Activated naive CD8-positive, alpha-beta T cell treated with anti-CD3 and anti-CD28 coated beads, Interleukin-2, amount 50 U/mL, for 16 hours (primary cell): ENCODE data around the gene CPPED1.
"Not testable (repeated sequence)": the region's sequence is repeated elsewhere in the genome, so short reads cannot be mapped to it uniquely, and the experiment has no call there.

Experiments used
- DNase-seq: peaks from one replicate; pipeline ENCODE4 v3.0.0-alpha.2; 2020; ENCODE audit warnings: low read depth, low spot score

CPPED1 gene

GRCh38 chr16:12803203-12804093 is at the start of gene CPPED1:
TSS of gene CPPED1 (minus strand) at chr16:12803887. CDS start at chr16:12803776, 111 bp downstream.
- DNase-seq: peak; percentile 80

- DNase-seq: no peak
Observed at GRCh38 chr16:12850186-12850585, 46.5 kb upstream of the CPPED1 start.

GRCh38 chr16:12846592-12846991 is 42.9 kb upstream of the CPPED1 start:
- no peak for DNase-seq

- DNase-seq: no peak
Observed at GRCh38 chr16:12845282-12845681, 41.6 kb upstream of the CPPED1 start.

GRCh38 chr16:12837756-12838155 is 34.1 kb upstream of the CPPED1 start:
- no peak for DNase-seq

- no peak for DNase-seq
Observed at GRCh38 chr16:12837291-12837690, 33.6 kb upstream of the CPPED1 start.

GRCh38 chr16:12833926-12834325 is 30.2 kb upstream of the CPPED1 start:
- no peak for DNase-seq

GRCh38 chr16:12829096-12829888 is 25.6 kb upstream of the CPPED1 start:
- DNase-seq: no peak

- no peak for DNase-seq
Observed at GRCh38 chr16:12828206-12828605, 24.5 kb upstream of the CPPED1 start.

GRCh38 chr16:12826559-12826958 is 22.9 kb upstream of the CPPED1 start:
- no peak for DNase-seq

- DNase-seq: peak; percentile 58
Observed at GRCh38 chr16:12819126-12820117, 15.7 kb upstream of the CPPED1 start.

GRCh38 chr16:12818326-12818725 is 14.6 kb upstream of the CPPED1 start:
- DNase-seq: no peak

GRCh38 chr16:12816791-12817214 is 13.1 kb upstream of the CPPED1 start:
- DNase-seq: not testable (repeated sequence)

GRCh38 chr16:12815361-12815760 is 11.7 kb upstream of the CPPED1 start:
- no peak for DNase-seq

GRCh38 chr16:12813734-12814133 is 10.0 kb upstream of the CPPED1 start:
- not testable (repeated sequence) for DNase-seq

- DNase-seq: not testable (repeated sequence)
Observed at GRCh38 chr16:12813321-12813720, 9.6 kb upstream of the CPPED1 start.

- no peak for DNase-seq
Observed at GRCh38 chr16:12811441-12812383, 8.0 kb upstream of the CPPED1 start.

- no peak for DNase-seq
Observed at GRCh38 chr16:12805066-12805465, 1.4 kb upstream of the CPPED1 start.

GRCh38 chr16:12804395-12804794 is 708 bp upstream of the CPPED1 start:
- DNase-seq: no peak

GRCh38 chr16:12802661-12803060 is 1.0 kb downstream of the CPPED1 start:
- no peak for DNase-seq
